GM12801 (cell line): ENCODE results near the gene C2CD2L.

Experiments used
- CTCF ChIP-seq: IDR thresholded peaks from one replicate; pipeline ENCODE4 v1.5.1; 2011; ENCODE audit warnings: control low read depth; ENCODE audit not compliant: insufficient read length; ENCODE audit errors: extremely low read depth

Gene C2CD2L

DNA sequence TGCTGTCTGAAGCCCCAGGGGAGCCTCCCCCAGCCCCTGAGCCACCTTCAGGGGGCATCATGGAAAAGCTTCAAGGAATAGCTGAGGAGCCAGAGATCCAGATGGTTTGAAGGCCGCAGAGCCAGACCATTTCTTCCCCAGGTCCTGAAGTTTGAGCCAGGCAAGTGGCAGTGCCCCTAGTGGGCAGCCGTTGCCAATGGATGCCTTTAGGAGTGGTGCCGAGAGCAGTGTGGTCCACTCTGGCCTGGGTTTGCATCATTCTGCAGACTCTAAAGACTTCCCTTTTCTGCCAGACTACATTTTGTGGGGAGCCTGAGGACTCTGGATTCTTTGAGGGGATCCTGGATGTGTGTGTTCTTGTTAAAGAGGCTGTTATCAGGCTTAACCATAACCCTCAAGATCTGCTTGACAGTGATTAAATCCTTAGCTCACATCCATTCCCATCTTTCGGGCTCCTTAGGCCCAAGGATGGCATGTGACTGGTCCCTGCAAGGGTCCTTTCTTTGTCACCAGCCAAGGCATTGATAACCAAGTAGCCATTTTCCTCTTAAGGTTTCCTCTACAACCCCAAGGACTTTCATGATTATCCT is 27.3 kb downstream of the C2CD2L start:
- TF ChIP-seq CTCF = no peak

GRCh38 chr11:119144825-119145486 is 37.8 kb downstream of the C2CD2L start:
- TF ChIP-seq CTCF = no peak

DNA sequence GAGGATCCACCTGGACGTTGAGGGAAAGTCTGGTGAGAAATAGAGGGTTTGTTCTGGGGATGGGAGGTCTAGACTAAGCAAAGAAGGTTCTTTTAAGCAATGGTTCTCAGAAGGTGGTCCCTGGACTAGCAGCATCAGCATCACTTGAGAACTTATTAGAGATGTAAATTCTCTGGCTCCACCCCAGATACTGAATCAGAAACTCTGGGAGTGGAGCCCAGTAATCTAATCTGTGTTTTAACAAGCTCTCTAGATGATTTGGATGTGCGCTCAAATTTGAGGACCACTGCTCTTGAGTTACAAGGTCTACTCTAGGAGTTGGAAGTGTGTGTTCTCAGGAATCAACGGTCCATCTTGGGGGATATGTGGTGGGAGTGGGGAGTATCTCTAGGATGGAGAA is 38.4 kb downstream of the C2CD2L start:
- TF ChIP-seq CTCF = no peak

DNA sequence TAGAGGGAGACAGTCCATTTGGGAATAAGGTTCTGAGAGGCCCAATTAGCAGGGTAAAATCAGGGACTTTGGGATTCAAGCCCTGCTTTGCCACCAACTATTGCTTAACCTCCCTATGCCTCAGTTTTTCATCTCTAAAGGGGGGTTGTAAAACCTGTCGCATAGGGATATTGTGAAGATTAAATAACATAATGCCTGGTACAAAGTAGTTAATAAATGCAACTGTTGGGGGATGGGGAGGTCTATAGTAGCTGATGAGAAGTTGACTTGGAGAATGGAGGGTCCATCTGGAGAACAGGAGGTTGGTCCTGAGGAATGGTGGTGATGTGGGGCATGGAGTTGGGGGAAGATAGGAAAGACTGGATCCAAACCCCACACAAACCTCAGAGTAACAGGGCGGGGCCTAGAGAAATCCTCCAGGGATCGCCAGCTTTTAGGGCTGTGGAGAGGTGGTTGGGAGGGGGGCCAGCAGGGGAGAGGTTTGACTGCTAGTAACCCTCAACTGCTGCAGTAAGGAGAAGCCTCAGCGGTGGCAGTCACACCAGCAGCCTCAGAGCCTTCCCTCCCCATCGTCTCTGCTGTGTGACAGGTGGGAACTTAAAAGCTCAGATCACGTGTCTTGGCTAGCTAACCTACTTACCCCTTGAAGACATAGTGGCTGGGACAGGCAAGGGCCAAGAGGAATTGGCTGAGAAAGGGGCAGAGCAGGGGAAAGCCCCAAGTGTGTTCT is 40.6 kb downstream of the C2CD2L start:
- TF ChIP-seq CTCF = no peak

- no peak for TF ChIP-seq CTCF
These were observed 41.5 kb downstream of the C2CD2L start for GRCh38 chr11:119148720-119149017.

DNA sequence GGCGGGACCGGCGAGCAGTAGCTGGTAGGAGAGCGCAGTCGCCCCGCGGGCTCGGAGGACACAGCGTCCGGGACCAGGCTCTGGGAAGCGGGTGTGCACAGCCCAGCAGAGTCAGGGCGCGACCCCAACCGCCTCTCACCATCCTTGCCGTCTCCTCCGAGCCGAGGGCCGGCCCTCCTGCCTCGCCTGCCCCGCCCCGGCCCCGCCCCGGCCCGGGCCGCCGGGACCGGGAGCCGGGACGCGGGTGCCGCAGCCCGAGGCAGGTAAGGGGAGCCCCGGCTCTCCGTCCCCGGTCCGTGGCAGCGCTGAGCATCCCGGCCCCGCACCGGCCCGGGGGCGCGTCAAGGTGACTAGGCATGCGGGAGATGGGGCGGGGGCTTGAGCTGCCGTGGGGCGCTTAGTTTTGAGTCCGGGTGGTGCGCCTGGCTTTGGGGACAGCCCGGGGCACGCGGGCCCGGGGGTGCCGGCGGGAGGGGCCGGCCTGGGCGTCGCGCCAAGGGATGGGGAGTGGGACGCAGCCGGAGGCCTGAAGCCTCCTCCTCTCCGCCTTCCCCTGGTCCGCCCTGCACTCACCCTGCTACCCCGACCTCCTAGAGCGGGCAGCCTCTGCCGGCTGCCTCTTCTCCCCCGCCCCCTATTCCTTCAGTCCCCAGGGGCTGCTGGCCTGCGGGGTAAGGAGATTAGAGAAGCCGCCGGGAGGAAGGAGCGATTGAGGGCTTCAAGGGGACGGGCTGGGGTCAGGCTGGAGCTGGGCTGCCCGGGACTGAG is 42.1 kb downstream of the C2CD2L start, which contains the start of gene ABCG4:
Gene ABCG4 (plus strand): TSS at position 35 of the 768 bp plus-strand sequence. CDS start 914 bp downstream, outside the sequence.
- TF ChIP-seq CTCF = no peak

DNA sequence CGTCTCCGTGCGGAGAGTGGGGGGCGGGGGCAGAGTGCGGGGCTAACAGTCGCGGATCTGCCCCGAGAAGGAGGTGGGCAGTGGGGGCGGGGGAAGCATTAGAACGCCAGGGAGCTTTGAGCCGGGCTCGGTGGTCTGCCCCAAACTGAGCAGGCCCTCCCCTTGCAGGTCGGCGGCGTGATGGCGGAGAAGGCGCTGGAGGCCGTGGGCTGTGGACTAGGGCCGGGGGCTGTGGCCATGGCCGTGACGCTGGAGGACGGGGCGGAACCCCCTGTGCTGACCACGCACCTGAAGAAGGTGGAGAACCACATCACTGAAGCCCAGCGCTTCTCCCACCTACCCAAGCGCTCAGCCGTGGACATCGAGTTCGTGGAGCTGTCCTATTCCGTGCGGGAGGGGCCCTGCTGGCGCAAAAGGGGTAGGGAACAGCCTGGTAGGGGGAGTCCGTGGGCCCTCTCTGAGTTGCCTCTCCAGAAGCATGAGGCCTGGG is 42.7 kb downstream of the C2CD2L start:
- no peak for TF ChIP-seq CTCF
